Activated CD4-positive, alpha-beta T cell treated with anti-CD3 and anti-CD28 coated beads for 48 hours (primary cell): ENCODE measurements around the gene FNDC3B.
"Not testable (repeated sequence)": the region's sequence is repeated elsewhere in the genome, so short reads cannot be mapped to it uniquely, and the experiment has no call there.

Experiments
- DNase-seq: peaks from one replicate; pipeline ENCODE4 v3.0.0-alpha.2; 2020

The FNDC3B gene

GRCh38 chr3:172246107-172246844 is 206.9 kb downstream of the FNDC3B start:
- no peak for DNase-seq

- DNase-seq, result no peak
Measured at GRCh38 chr3:172247525-172248274, 208.3 kb downstream of the FNDC3B start.

- no peak for DNase-seq
Measured at GRCh38 chr3:172249039-172249438, 209.7 kb downstream of the FNDC3B start.

GRCh38 chr3:172251211-172251610 is 211.8 kb downstream of the FNDC3B start:
- no peak for DNase-seq

GRCh38 chr3:172253200-172253599 is 213.8 kb downstream of the FNDC3B start:
- no peak for DNase-seq

- no peak for DNase-seq
Measured at GRCh38 chr3:172254542-172254941, 215.2 kb downstream of the FNDC3B start.

- not testable (repeated sequence) for DNase-seq
Measured at GRCh38 chr3:172255321-172255720, 215.9 kb downstream of the FNDC3B start.

- no peak for DNase-seq
Measured at GRCh38 chr3:172256101-172256734, 216.8 kb downstream of the FNDC3B start.

- no peak for DNase-seq
Measured at GRCh38 chr3:172257648-172258400, 218.4 kb downstream of the FNDC3B start.

GRCh38 chr3:172258624-172259023 is 219.2 kb downstream of the FNDC3B start:
- no peak for DNase-seq

GRCh38 chr3:172259111-172259541 is 219.7 kb downstream of the FNDC3B start:
- DNase-seq, result no peak

GRCh38 chr3:172259726-172260248 is 220.4 kb downstream of the FNDC3B start:
- DNase-seq, result no peak

GRCh38 chr3:172260381-172260780 is 221.0 kb downstream of the FNDC3B start:
- no peak for DNase-seq

GRCh38 chr3:172261054-172261453 is 221.7 kb downstream of the FNDC3B start:
- no peak for DNase-seq

- DNase-seq, result no peak
Measured at GRCh38 chr3:172262991-172263608, 223.7 kb downstream of the FNDC3B start.

GRCh38 chr3:172263781-172264486 is 224.6 kb downstream of the FNDC3B start:
- no peak for DNase-seq

- DNase-seq, result no peak
Measured at GRCh38 chr3:172266103-172266502, 226.7 kb downstream of the FNDC3B start.

GRCh38 chr3:172268425-172268824 is 229.0 kb downstream of the FNDC3B start:
- DNase-seq, result no peak

GRCh38 chr3:172268868-172269267 is 229.5 kb downstream of the FNDC3B start:
- no peak for DNase-seq

- DNase-seq, result no peak
Measured at GRCh38 chr3:172270557-172271166, 231.3 kb downstream of the FNDC3B start.

GRCh38 chr3:172271386-172271976 is 232.1 kb downstream of the FNDC3B start:
- DNase-seq, result no peak
